Stomach (tissue), 9 donors: ENCODE results near the gene TOM1. TPM values are rescaled to one million over a fixed set of nuclear protein-coding genes. Genes with fewer than 3 reads are reported as not detected.

Experiments
- DNase-seq, 2 donors: peaks; one replicate each; pipeline versions ENCODE4 v3.0.0 to v3.0.0-alpha.2; 2013 to 2019
- H3K27ac ChIP-seq, 5 donors: fragments of 200-600 bp in 4 of 5; sonication (generic) in 4 of 5; one replicate each; pipeline ENCODE4 v1.5.1; 2013 to 2019; ENCODE audit warnings: mild to moderate bottlenecking in 1 of 5, moderate library complexity in 1 of 5
- H3K27me3 ChIP-seq, 3 donors: fragments of 200-600 bp; sonication (generic); one replicate each; pipeline ENCODE4 v1.5.1; 2017 to 2019; ENCODE audit warnings: mixed run types in 1 of 3
- H3K36me3 ChIP-seq, 4 donors: fragments of 200-600 bp; sonication (generic); 1 replicate in 3 of 4; 2 replicates in 1 of 4; pipeline ENCODE4 v1.5.1; 2016 to 2019
- H3K4me1 ChIP-seq, 4 donors: fragments of 200-600 bp; sonication (generic); one replicate each; pipeline ENCODE4 v1.5.1; 2016 to 2019
- H3K4me3 ChIP-seq, 4 donors: fragments of 200-600 bp; sonication (generic) in 3 of 4; one replicate each; pipeline ENCODE4 v1.5.1; 2016 to 2019; ENCODE audit warnings: mild to moderate bottlenecking in 1 of 4
- H3K9me3 ChIP-seq, 4 donors: fragments of 200-600 bp; sonication (generic); one replicate each; pipeline ENCODE4 v1.5.1; 2016 to 2019
- CTCF ChIP-seq, 7 experiments: fragments of 450-650 bp in 4 of 7; fragments of 200-600 bp in 3 of 7; sonication (generic) in 3 of 7; IDR thresholded peaks; one replicate each; pipeline ENCODE4 v1.5.1; 2016 to 2019; ENCODE audit warnings: antibody characterized with exemption in 7 of 7, control low read depth in 2 of 7, mild to moderate bottlenecking in 1 of 7
- EP300 ChIP-seq: sonication (generic); formaldehyde crosslinking; IDR thresholded peaks from one replicate; pipeline ENCODE4 v1.6.1; 2017; ENCODE audit warnings: antibody characterized with exemption
- POLR2A ChIP-seq, 4 donors: fragments of 450-650 bp; IDR thresholded peaks; one replicate each; pipeline ENCODE4 v1.6.1; 2016; ENCODE audit warnings: antibody characterized with exemption in 4 of 4, control low read depth in 2 of 4, mild to moderate bottlenecking in 1 of 4, moderate library complexity in 1 of 4
- POLR2AphosphoS5 ChIP-seq, 3 donors: sonication (generic); formaldehyde crosslinking; IDR thresholded peaks; one replicate each; pipeline ENCODE4 v1.6.1; 2016; ENCODE audit warnings: antibody characterized with exemption in 3 of 3
- WGBS, 5 donors: extraction: QIAGEN DNeasy Blood & Tissue Kit in 3 of 5; methylation state at CpG; one replicate each; pipeline versions ENCODE4 v1.1.5 to v1.1.7; 2013 to 2018; 5-methylcytosine and 5-hydroxymethylcytosine counted together
- intact Hi-C: fragments of 100-400 bp; cut with DNase I; formaldehyde crosslinking; loops from one replicate; pipeline ENCODE4 v1.15.1; 2023; ENCODE audit warnings: low total_unique reads
- polyA plus RNA-seq, 3 donors: library from polyadenylated mRNA; stranded (reverse); fragments of 200-250 nt; gene quantifications; one replicate each; pipeline ENCODE4 v1.2.3, GENCODE V29; 2013
- total RNA-seq, 5 donors: library from RNA; depleted of rRNA; stranded (reverse); fragments of >200 nt; gene quantifications; one replicate each; pipeline versions ENCODE4 v1.1.0 to v1.2.3, GENCODE V29; 2014 to 2016
- donor health status: healthy with polysubstance abuse.
- donor health status: Bipolar disorder and iron deficiency.
- donor health status: healthy.

Gene TOM1
- total and polyA plus RNA-seq, 8 donors, result 17.3 to 150 (median 40.5) TPM

GRCh38 chr22:35352214-35353111 lies 52.8 kb downstream of the TOM1 start:
- Histone ChIP-seq H3K36me3 (peaks cover 0 to 13% (median 13%) of the 10 kb centered on the region in 4 donors), H3K27ac (peak overlapping the region; percentile 1 to 87 (median 79)), H3K4me1 (peaks cover 20 to 62% (median 28%) of the 10 kb centered on the region in 4 donors), H3K9me3 (no peaks in the 10 kb centered on the region), H3K27me3 (no peaks in the 10 kb centered on the region), H3K4me3 (no peak overlapping the region)
- intact Hi-C loops, result loop anchor here (5.0 kb wide), 1 partner anchor 230 kb away; no protein-coding TSS in a partner anchor
- peak; percentile 57 to 60 for DNase-seq
- TF ChIP-seq POLR2AphosphoS5 (IDR thresholded peaks at IDR 0.05), result peak in 2 of 3 donors; percentile 5 to 22
- no peak for TF ChIP-seq POLR2A (IDR thresholded peaks at IDR 0.05)
- no peak for TF ChIP-seq EP300
- TF ChIP-seq CTCF (IDR thresholded peaks at IDR 0.05), result peak in 1 of 7 experiments; percentile 17
- 48 to 59% (median 50%) methylated on average over 16 to 19 of the region's 19 CpGs for WGBS, 5 donors

GRCh38 chr22:35353318-35353717 lies 53.6 kb downstream of the TOM1 start:
- no peaks in the 10 kb centered on the region for H3K27me3 ChIP-seq
- peaks cover 20 to 62% (median 28%) of the 10 kb centered on the region in 4 donors for H3K4me1 ChIP-seq
- H3K27ac ChIP-seq, result peak overlapping the region in 3 of 5 donors; percentile 79 to 87 (median 84)
- H3K9me3 ChIP-seq, result no peaks in the 10 kb centered on the region
- DNase-seq, result no peak
- 61 to 78% (median 76%) methylated on average over 11 to 12 of the region's 12 CpGs for WGBS, 5 donors
- H3K36me3 ChIP-seq, result peaks cover 0 to 4% (median 4%) of the 10 kb centered on the region in 4 donors
- H3K4me3 ChIP-seq, result no peak overlapping the region
- intact Hi-C loops, result loop anchor here (5.0 kb wide), 1 partner anchor 229 kb away; no protein-coding TSS in a partner anchor
- no peak for TF ChIP-seq POLR2AphosphoS5 (IDR thresholded peaks at IDR 0.05)
- TF ChIP-seq POLR2A (IDR thresholded peaks at IDR 0.05), result no peak
- TF ChIP-seq CTCF (IDR thresholded peaks at IDR 0.05), result no peak
- TF ChIP-seq EP300, result no peak

- intact Hi-C loops, result loop anchor here (5.0 kb wide), 1 partner anchor 228 kb away; no protein-coding TSS in a partner anchor
- DNase-seq, result no peak
- H3K27ac ChIP-seq, result peak overlapping the region in 1 of 5 donors; percentile 8
Observed at GRCh38 chr22:35354068-35354467, 54.4 kb downstream of the TOM1 start.

GRCh38 chr22:35357883-35358621 lies 58.4 kb downstream of the TOM1 start:
- WGBS, 5 donors, result 63 to 73% (median 69%) methylated on average over 6 of the region's 6 CpGs

More at GRCh38 chr22:35354068-35354467, 54.4 kb downstream of the TOM1 start:
- 75 to 89% (median 85%) methylated on average over 4 of the region's 4 CpGs for WGBS, 5 donors
- H3K4me1 ChIP-seq, result peaks cover 20 to 62% (median 28%) of the 10 kb centered on the region in 4 donors
- no peaks in the 10 kb centered on the region for H3K36me3 ChIP-seq
- H3K4me3 ChIP-seq, result no peak overlapping the region
- no peaks in the 10 kb centered on the region for H3K9me3 ChIP-seq
- no peak for TF ChIP-seq POLR2AphosphoS5 (IDR thresholded peaks at IDR 0.05)
- TF ChIP-seq POLR2A (IDR thresholded peaks at IDR 0.05), result no peak
- H3K27me3 ChIP-seq, result no peaks in the 10 kb centered on the region

More at GRCh38 chr22:35357883-35358621, 58.4 kb downstream of the TOM1 start:
- no peak for DNase-seq
- Histone ChIP-seq H3K4me3 (no peak overlapping the region), H3K36me3 (no peaks in the 10 kb centered on the region), H3K4me1 (peaks cover 0 to 23% (median 0%) of the 10 kb centered on the region in 4 donors), H3K27ac (no peak overlapping the region), H3K27me3 (peaks cover 0 to 31% (median 0%) of the 10 kb centered on the region in 3 donors), H3K9me3 (no peaks in the 10 kb centered on the region)
- TF ChIP-seq POLR2A (IDR thresholded peaks at IDR 0.05) (no peak), CTCF (IDR thresholded peaks at IDR 0.05) (no peak), POLR2AphosphoS5 (IDR thresholded peaks at IDR 0.05) (no peak), EP300 (no peak)
- intact Hi-C loops, result no loop called here
